GM19463 (cell line): ENCODE measurements around the gene DLG1.
"Not testable (repeated sequence)": the region's sequence is repeated elsewhere in the genome, so short reads cannot be mapped to it uniquely, and the experiment has no call there.

Experiments used
- ATAC-seq: cut with Tn5 transposase; IDR thresholded peaks from one replicate; pipeline ENCODE4 v1.9.1; 2021; ENCODE audit warnings: mild to moderate bottlenecking, moderate library complexity; ENCODE audit not compliant: unreplicated experiment

DLG1 gene

GRCh38 chr3:197035577-197035976, 262.8 kb downstream of the DLG1 start:
- ATAC-seq: no peak

- not testable (repeated sequence) for ATAC-seq
Observed at GRCh38 chr3:197034778-197035177, 263.6 kb downstream of the DLG1 start.

DNA sequence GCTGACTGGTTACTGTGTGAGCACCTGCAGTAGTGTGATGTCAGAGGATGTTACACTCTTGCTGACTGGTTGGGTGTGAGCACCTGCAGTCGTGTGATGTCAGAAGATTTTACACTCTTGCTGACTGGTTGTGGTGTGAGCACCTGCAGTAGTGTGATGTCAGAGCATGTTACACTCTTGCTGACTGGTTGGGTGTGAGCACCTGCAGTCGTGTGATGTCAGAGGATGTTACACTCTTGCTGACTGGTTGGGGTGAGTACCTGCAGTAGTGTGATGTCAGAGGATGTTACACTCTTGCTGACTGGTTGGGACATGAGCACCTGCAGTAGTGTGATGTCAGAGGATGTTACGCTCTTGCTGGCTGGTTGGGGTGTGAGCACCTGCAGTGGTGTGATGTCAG, 264.6 kb downstream of the DLG1 start:
- ATAC-seq: not testable (repeated sequence)

DNA sequence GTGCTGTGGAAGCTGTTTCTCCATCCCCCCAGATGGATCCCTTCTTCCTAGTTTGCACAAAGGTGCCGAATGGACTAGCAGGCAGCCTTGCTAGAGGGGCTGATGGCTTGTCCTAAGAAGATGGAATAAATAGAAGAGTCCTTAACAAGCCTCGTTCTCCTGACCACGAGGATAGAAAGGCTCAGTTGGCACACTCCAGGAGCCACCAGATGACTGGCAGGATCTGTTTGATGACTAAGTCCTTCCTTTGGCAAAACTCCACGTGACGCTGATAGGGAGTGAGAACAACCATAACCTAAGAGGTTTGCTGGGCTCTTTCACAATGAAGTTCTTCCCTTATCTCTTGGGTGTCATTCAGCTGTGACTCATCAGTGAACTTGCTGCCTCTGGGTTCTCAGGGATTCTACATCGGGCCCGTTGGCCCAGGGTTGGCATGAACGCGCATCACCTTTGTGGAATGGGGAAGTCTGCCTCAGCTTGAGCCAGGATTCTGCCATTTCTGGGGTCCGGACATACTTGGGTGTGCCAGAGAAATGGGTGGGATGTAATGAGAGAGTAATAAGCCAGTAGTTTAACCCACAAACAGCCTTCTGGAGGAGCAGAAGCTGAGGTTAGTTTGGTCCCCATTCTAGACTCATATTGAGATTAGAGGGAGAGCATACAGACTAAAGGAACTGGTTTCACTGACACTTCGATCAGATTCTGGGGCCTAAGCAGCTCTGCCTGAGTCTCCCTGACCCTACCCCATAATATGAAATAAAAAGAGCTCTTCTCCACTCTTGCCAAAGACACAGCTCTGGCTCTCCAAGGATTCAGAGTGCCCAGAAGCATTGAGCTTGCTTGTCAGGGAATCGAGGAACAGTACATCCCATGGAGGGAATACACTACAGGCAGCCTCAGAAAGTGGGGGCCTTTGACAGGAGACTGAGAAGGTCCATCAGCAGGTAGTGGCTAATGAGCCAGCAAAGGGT, 266.8 kb downstream of the DLG1 start:
- ATAC-seq: no peak

DNA sequence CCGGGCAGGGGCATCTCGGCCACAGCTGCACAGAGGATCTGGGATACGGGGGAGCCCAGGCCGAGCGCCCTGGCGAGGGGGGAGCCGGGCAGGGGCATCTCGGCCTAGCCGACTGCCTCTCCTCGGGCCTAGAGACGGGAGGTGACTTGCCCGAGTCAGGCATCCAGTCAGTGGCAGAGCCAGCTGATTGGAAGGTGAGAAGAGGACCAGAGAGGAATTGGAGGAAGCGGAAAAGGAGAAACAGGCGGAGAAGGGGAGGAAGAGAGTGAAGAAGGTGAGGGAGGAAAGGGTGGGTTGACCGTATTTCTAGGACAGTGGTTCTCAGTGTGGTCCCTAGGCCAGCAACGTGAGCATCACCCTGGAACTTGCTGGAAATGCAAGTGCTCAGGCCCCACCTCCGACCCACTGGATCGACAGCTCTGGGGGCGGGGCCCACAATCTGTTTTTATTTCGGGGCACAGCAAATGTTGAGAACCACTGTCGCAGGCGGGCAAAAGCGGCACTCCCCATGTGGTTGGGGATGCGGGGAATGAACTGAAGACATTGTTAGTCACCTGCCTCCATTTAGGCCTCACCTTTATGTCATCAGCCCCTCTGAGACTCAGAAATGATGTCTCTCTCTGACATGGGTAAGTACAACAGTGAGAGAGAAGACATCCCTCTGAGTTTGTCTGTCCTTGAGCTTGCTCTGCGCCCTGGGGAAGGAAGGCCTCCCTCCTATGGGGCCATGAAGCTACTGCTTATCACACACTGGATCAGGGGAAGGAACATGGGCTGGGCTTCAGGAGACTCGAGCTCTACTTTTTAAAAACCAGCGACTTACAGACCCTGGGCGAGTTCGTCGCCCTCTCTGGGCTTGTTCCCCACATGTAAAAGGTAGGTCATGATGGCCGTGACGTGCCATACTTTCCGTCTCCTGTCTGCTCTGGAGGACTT, 267.8 kb downstream of the DLG1 start:
- no peak for ATAC-seq

DNA sequence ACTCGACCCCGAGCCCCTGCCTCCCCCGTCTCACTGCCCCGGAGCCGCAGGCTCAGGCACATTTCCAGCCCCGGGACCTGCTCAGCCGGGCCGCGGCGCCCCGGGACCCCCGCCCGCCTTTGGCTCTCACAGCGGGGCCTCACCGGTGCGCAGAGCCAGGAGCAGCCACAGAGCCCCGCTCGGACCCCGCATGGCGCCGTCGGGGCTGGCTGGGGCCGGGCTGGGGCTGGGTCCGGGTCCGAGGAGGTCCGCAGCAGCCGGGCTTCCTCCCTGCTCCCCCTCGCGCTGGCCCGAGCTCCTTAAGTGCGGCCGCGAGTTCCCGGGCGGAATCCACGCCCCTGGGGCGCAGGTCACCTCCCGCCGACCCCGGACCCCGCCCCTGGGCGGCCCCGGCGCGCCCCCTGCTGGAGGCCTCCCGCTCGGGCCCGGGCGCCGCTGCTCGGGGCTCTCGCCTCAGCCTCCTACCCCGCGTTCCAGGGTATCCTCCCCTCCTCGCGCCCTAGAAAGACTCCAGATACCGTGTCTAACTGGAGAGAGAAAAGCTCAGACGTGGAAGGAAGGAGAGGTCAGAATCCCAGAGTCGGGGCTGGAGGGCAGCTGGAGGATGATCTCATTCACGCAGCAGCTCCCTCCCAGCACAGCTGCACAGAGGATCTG, 268.8 kb downstream of the DLG1 start, which contains the start of gene MELTF:
Gene MELTF (minus strand): TSS at position 307 of the 657 bp plus-strand sequence. CDS start 115 bp downstream, at position 192.
- peak; percentile 84 for ATAC-seq

- no peak for ATAC-seq
Observed at GRCh38 chr3:197028728-197029510, 269.5 kb downstream of the DLG1 start.

DNA sequence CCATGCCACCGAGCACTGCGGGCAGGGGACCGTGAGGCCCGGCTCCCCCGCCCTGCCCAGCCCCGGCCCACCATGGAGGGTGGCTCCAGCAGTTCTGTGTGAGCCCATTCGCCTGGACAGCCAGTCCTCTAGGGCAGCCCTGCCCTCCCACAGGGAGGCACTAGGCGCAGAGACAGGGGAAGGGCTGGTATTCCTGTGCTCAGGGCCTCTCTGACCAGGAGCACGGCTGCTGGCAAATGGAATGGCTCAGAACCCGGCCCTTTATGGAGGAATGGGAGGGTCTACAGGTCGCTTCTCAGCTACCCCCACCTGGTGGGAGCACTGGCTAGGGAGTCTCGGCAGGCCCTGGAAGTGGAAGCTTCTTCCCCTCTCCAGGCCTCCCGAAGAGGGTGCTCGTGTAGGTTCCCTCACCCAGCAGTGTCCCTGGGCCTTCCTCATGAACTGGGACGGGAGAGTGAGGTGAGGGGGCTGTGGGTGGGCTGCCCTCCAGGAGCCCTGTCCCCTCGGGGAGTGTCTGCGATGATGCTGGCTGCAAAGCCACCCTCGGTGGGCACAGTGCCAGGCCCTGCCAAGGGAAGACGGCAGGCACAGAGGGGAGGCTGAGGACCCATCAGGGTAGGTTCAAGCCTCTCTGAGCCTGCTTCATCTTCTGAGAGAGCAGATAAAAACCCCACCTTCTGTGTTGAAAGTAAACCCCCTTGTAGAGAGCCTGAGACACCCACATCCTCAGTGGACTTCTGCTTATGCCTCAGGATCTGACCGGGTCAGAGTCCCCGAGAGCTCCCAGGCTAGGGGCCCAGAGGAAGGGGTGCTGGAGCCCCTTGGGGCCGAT, 270.3 kb downstream of the DLG1 start:
- no peak for ATAC-seq

DNA sequence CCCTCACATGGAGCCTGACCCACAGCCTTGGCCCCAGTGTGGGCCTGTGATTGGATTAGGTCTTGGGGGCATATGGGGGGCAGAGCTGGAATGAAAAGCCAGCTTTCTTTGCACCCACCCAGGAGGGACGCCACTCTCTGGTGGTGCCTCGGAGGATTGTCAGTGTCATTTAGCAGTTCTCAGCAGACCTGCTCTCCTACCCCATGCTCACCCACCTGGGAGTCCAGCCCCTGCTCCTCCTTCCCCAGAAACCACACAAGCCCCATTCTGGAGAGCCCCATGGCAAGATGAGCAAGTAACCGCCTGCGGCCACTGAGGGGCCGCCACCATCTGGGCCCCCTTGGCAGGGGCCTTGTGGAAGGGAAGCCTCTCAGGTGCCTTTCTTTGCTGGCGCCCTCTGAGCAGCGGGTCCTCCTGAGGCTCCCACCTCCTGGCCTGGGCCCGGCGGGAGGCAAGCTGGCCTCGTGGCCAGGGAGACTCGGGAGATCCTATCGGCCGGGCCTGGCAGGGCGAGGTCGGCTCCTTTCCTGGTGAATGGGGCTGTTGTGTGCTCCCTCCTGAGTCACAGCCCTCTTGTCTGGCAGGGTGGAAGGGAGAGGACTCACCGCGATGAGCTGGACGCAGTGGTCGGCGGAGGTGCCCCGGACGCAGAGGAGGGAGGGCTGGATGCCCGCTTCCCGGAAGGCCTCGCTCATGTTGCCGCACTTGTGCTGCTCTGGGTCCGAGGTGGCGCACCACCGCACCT, 271.1 kb downstream of the DLG1 start:
- ATAC-seq: no peak

DNA sequence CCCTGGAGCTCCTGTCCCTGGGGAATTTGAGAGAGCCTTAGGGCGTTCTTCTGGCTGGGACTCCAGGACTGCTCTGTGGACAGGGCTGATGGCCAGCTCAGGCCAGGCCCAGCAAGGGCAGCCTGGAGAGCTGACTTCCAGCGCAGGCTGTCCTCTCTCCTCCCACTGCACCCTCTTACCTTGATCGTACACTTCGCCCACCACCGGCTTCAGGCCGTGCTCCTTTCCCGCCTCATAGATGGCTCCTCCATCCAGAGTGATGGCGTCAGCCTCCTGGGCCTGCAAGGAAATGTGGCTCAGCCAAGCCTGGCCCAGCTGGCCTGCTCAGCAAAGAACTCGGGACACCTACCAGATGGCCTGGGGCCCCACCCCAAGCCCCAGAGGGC, 271.9 kb downstream of the DLG1 start:
- ATAC-seq: no peak

GRCh38 chr3:197025736-197026480, 272.5 kb downstream of the DLG1 start:
- ATAC-seq: no peak

DNA sequence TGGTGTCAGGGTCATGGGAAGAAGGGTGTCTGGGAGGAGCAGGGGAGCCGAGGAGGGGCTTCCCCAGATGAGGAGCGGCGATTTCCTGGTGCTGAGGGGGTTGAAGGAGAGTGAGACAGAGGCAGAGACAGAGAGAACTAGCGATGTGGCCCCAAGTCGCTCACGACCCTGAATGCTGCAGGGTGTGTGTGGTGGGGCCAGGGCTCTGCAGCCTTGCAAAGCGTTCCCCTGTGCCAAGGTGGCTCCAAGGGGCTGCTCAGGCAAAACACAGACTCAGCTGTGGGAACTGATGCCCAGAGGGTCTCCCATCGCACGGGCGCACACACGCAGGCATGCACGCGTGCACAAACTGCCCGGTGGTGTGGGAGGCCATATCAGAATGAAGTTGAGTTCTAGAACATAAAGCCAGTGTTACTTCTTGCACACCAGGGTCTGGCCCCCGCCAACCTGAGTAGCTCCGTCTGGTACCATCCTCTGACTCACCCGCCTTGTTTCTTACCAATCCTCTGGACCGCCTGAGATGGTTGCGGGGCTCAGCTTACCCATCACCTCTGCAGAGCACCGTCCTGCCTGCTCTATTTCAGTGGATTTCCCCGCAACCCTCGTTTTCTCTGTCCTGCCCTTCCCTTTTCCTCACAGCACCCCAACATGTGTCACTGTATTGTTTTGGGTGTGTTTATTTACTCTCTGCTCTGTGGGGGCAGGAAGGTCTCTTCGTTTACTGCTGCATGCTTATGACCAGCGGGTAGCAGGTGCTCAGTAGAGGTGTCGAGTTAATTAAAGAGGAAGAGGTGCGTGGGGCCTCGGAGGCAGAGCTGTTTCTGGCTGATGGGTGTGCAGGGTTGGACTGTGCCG, 273.3 kb downstream of the DLG1 start:
- no peak for ATAC-seq

GRCh38 chr3:197023998-197024651, 274.3 kb downstream of the DLG1 start:
- no peak for ATAC-seq

- peak; percentile 71 for ATAC-seq
Observed at GRCh38 chr3:197023241-197023997, 275.0 kb downstream of the DLG1 start.

DNA sequence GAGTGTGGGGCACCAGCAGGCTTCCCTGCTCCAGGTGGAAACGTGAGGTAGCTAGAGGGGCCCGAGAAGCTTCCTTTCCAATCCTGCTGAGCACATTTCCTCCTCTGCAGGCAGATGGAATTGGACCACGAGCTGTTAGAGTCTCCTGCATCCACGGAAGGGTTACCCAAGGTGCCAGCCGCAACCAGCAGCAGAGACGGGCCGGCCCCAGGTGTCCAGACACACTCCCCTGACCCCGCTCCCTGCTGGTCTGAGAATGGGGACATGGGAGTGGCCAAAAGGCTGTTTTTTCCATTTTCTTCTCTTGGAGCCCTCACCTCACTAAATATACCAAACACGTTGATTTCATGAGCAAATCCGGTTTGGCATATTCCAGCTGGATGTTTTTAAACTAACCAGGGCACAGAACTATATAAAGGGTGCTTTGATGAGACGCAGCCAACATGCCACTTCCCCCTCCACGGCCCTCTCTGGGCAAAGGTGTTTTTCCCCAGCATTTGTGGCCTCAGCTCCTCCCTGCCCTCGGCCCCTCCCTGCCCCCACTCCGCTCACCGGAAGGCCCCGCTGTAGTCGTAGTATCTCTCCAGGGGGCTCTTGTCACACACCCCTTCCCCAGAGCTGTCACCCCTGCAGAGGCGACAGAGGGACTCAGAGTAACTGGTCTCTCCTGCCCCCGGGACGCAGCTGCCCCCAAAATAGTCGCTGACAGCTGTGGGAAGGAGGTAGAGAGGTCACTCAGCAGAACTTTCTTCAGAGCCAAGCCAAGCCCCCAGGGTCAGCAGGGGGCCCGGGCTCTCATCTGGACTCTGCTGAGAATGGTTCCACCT, 275.8 kb downstream of the DLG1 start:
- ATAC-seq: peak; percentile 40
